ENCODE measurements around the gene C22orf15.

C22orf15 gene

GRCh38 chr22:23743303-23743705 is 19.5 kb upstream of the C22orf15 start:
- H3K4me3 ChIP-seq (replicated peaks in 1 of 2; ENCODE audit: low read depth in 2 of 2, low read length in 2 of 2) = no peak overlapping the region
- TF ChIP-seq CTCF (IDR thresholded peaks at IDR 0.05; ENCODE audit: low read depth, low read length) = no peak
- DNase-seq (ENCODE audit: low read depth in 2 of 2) = peak in 1 of 2 donors; percentile 67

GRCh38 chr22:23744001-23744400 is 18.8 kb upstream of the C22orf15 start:
- TF ChIP-seq CTCF (IDR thresholded peaks at IDR 0.05; ENCODE audit: low read depth, low read length) = no peak
- no peak overlapping the region for H3K4me3 ChIP-seq (replicated peaks in 1 of 2; ENCODE audit: low read depth in 2 of 2, low read length in 2 of 2)
- DNase-seq (ENCODE audit: low read depth in 2 of 2) = no peak

- no peak for DNase-seq (ENCODE audit: low read depth in 2 of 2)
- TF ChIP-seq CTCF (IDR thresholded peaks at IDR 0.05; ENCODE audit: low read depth, low read length) = no peak
- H3K4me3 ChIP-seq (replicated peaks in 1 of 2; ENCODE audit: low read depth in 2 of 2, low read length in 2 of 2) = no peak overlapping the region
Observed at GRCh38 chr22:23744485-23744884, 18.3 kb upstream of the C22orf15 start.

- H3K4me3 ChIP-seq (replicated peaks in 1 of 2; ENCODE audit: low read depth in 2 of 2, low read length in 2 of 2) = no peak overlapping the region
- no peak for TF ChIP-seq CTCF (IDR thresholded peaks at IDR 0.05; ENCODE audit: low read depth, low read length)
- no peak for DNase-seq (ENCODE audit: low read depth in 2 of 2)
Observed at GRCh38 chr22:23745791-23746190, 17.0 kb upstream of the C22orf15 start.

GRCh38 chr22:23749841-23750301 is 12.9 kb upstream of the C22orf15 start:
- TF ChIP-seq CTCF (IDR thresholded peaks at IDR 0.05; ENCODE audit: low read depth, low read length) = no peak
- peak overlapping the region; percentile 87 to 93 for H3K4me3 ChIP-seq (replicated peaks in 1 of 2; ENCODE audit: low read depth in 2 of 2, low read length in 2 of 2)
- peak in 1 of 2 donors; percentile 71 for DNase-seq (ENCODE audit: low read depth in 2 of 2)

GRCh38 chr22:23750367-23750713 is 12.4 kb upstream of the C22orf15 start:
- no peak for TF ChIP-seq CTCF (IDR thresholded peaks at IDR 0.05; ENCODE audit: low read depth, low read length)
- peak overlapping the region; percentile 87 to 93 for H3K4me3 ChIP-seq (replicated peaks in 1 of 2; ENCODE audit: low read depth in 2 of 2, low read length in 2 of 2)
- DNase-seq (ENCODE audit: low read depth in 2 of 2) = no peak

DNA sequence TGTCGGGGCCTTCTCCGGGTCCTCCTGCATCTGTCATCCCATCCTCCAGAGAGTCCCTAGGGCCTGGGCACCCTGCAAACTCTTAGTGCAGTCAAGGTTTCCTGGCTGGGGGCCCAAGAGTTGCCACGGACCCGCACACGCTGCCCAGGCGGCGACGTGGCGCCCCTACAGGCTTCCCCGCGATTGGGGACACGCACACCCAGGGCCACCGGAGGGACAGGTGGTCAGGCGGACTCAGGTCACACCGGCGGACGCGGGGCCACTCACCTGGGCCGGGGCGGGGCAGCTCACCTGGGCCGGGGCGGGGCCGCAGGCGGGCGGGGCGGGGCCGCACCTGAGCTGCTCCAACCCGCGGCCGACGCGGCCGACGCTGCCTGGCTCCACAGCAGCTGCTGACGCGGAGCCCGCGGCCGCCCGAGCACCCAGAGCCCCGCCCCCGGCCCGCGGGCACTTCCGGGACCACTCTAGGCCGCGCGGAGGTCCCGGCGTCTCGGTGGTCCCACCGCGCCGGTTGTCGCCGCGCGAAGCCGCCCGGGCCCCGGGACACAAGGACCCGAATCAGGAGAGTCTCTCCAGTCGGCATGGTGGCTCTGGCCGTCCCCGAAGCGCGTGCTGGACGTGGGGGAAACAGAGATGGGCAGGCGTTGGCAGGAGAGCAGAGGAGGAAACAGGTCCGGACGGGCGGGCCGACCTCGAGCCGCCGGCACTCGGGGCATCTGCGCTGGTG is 11.9 kb upstream of the C22orf15 start, which contains the start of gene ZNF70:
Gene ZNF70, minus strand, starts transcription at position 399 of the 727 bp plus-strand sequence. CDS start 5,972 bp downstream, outside the sequence.
- DNase-seq (ENCODE audit: low read depth in 2 of 2) = peak; percentile 69 to 83
- peak; percentile 13 for TF ChIP-seq CTCF (IDR thresholded peaks at IDR 0.05; ENCODE audit: low read depth, low read length)

More for the DNA sequence above, 11.9 kb upstream of the C22orf15 start, which contains the start of gene ZNF70:
- H3K4me3 ChIP-seq (replicated peaks in 1 of 2; ENCODE audit: low read depth in 2 of 2, low read length in 2 of 2) = peak within 1 kb of the TSS; percentile 87 to 93

Data from cardiac fibroblast (primary cell).